ENCODE results near the gene PLXDC1. TPM values are rescaled to one million over a fixed set of nuclear protein-coding genes. Genes with fewer than 3 reads are reported as not detected.

The PLXDC1 gene
- total and polyA plus RNA-seq, 2 of the 13 experiments (the other 11 are each of a cell fraction or from before 2014, with no cell fraction given) = not detected

GRCh38 chr17:39077252-39077651 is 74.2 kb downstream of the PLXDC1 start (continued):
- TF ChIP-seq MAF1 (CRISPR knock-in tag; IDR thresholded peaks at IDR 0.05; ENCODE audit: borderline replicate concordance) (no peak), ZNF556 (CRISPR knock-in tag; IDR thresholded peaks at IDR 0.05; ENCODE audit: borderline replicate concordance) (no peak), MAFK (conservative IDR thresholded peaks at IDR 0.05 in 1 of 2, IDR thresholded peaks at IDR 0.05 in 1 of 2; ENCODE audit: low read length in 2 of 2) (no peak), KDM3A (CRISPR knock-in tag; IDR thresholded peaks at IDR 0.05; ENCODE audit: low read depth) (no peak), FIP1L1 (IDR thresholded peaks at IDR 0.05; ENCODE audit: borderline replicate concordance, insufficient read depth, low read depth, low read length) (no peak), ZFP36 (IDR thresholded peaks at IDR 0.05; ENCODE audit: borderline replicate concordance, low read depth, low read length, partially characterized antibody) (no peak), ZNF557 (CRISPR knock-in tag; IDR thresholded peaks at IDR 0.05) (no peak), ZNF800 (CRISPR knock-in tag; IDR thresholded peaks at IDR 0.05) (no peak), CSRNP2 (CRISPR knock-in tag; conservative IDR thresholded peaks at IDR 0.05; ENCODE audit: low read depth) (no peak), IKZF1 (IDR thresholded peaks at IDR 0.05) (no peak)

GRCh38 chr17:39074676-39075075 is 76.8 kb downstream of the PLXDC1 start:
- 11% methylated on average over 2 of the region's 2 CpGs for WGBS (ENCODE audit: low lambda C conversion rate)
- H3K4me2 ChIP-seq (ENCODE audit: low read depth, low read length) = no peak overlapping the region
- 0 out of 2 replicates have a peak, but pooled peaks cover 4% of the 10 kb centered on the region for H3K4me1 ChIP-seq (ENCODE audit: insufficient read depth, low read length)
- H3K9ac ChIP-seq (ENCODE audit: insufficient read depth, low read depth, low read length) = no peak overlapping the region
- ATAC-seq (no peak), FAIRE-seq (no peak), DNase-seq (ENCODE audit: low spot score) (no peak)
- no peaks in the 10 kb centered on the region for H4K20me1 ChIP-seq (ENCODE audit: insufficient read depth, low read length)
- no TSS peak for BruUV-seq (replicated peaks)
- POLR2A ChIA-PET = no interaction called here
- in situ Hi-C loops (cut with HindIII; ENCODE audit: extremely low pct_ligation_motif_present, low pct_unique_long_range_greater_than_20kb) = loop anchor here (5.0 kb wide), 1 partner anchor 78 kb away; the partner anchor contains the start of gene PLXDC1
- CTCF ChIA-PET (ENCODE audit: low intra/inter-chr PET ratio, low total read pairs) = no interaction called here
- H3K4me3 ChIP-seq (replicated peaks in 1 of 3; ENCODE audit: insufficient read depth in 1 of 3, low read depth in 2 of 3, low read length in 3 of 3) = no peak overlapping the region
- no peaks in the 10 kb centered on the region for H3K36me3 ChIP-seq (replicated peaks in 1 of 2; ENCODE audit: control insufficient read depth in 1 of 2, insufficient read depth in 2 of 2, low read length in 2 of 2)
- no peaks in the 10 kb centered on the region for H3K9me3 ChIP-seq (ENCODE audit: low read length)
- no peak overlapping the region for H2AFZ ChIP-seq (ENCODE audit: low read length)
- peaks cover 0 to 7% of the 10 kb centered on the region in 2 experiments; a peak in 2 of 5 replicates for H3K27me3 ChIP-seq (ENCODE audit: control insufficient read depth in 1 of 2, insufficient read depth in 2 of 2, low read length in 2 of 2)
- no peaks in the 10 kb centered on the region for H3K79me2 ChIP-seq (ENCODE audit: insufficient read depth, low read length)
- intact Hi-C loops (cut with micrococcal nuclease; ENCODE audit: unreplicated experiment) = no loop called here
- no peak overlapping the region for H3K27ac ChIP-seq (ENCODE audit: extremely low read length, insufficient read depth, low read length)
- TF ChIP-seq DNMT3B (CRISPR knock-in tag; conservative IDR thresholded peaks at IDR 0.05) = no peak
- TF ChIP-seq JUND (CRISPR knock-in tag; IDR thresholded peaks at IDR 0.05) = no peak
- TF ChIP-seq ZNF773 (CRISPR knock-in tag; IDR thresholded peaks at IDR 0.05; ENCODE audit: borderline replicate concordance) = no peak
- no peak for TF ChIP-seq FOXC1 (CRISPR knock-in tag; IDR thresholded peaks at IDR 0.05; ENCODE audit: borderline replicate concordance)
- no peak for TF ChIP-seq ZMYM4 (CRISPR knock-in tag; IDR thresholded peaks at IDR 0.05)
- TF ChIP-seq ZSCAN20 (CRISPR knock-in tag; IDR thresholded peaks at IDR 0.05; ENCODE audit: borderline replicate concordance) = no peak
- TF ChIP-seq ZNF761 (CRISPR knock-in tag; conservative IDR thresholded peaks at IDR 0.05) = no peak
- TF ChIP-seq THYN1 (CRISPR knock-in tag; IDR thresholded peaks at IDR 0.05; ENCODE audit: borderline replicate concordance, low read depth) = no peak
